CD1c-positive myeloid dendritic cell (primary cell): ENCODE results near the gene TTC39A.
"Not testable (repeated sequence)": the region's sequence is repeated elsewhere in the genome, so short reads cannot be mapped to it uniquely, and the experiment has no call there.

ENCODE experiments used
- DNase-seq: peaks from one replicate; pipeline ENCODE4 v3.0.0-alpha.2; 2016; ENCODE audit errors: extremely low spot score

The TTC39A gene

DNA sequence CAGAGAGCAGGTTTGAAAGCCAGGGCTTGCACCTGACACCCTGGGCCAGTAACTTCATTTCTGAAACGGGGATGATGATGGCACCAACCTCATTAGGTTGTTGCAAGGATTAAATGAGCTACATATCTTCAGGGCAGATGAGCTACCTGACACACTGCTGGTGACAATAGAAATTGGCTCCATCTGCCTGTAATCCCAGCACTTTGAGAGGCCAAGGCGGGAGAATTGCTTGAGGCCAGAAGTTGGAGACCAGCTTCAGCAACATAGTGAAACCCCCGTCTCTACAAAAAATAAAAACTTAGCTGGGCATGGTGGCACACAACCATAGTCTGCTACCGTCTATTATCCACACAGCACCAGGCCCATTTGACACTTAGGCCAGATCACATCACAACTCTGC, 6.3 kb upstream of the TTC39A start:
- DNase-seq = no peak

DNA sequence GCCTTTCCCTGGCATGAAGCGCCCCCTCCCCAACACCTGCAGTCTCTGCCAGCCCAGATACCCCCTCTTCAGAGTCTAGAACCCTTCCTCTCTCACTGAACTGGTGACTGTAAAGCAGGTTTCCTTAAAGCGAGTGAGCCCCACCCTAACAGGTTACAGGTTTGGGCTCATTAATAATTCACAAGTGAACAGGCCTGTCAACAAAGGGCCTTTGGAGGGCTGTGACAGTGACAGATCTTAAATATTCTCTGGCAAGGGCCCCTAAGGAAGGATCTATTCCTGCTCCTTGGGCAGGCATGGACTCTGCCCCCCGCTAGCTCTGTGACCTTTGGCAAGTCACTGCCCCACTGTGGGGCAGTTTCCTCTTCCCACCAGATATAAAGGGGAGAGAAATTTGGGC, 5.6 kb upstream of the TTC39A start:
- no peak for DNase-seq

DNA sequence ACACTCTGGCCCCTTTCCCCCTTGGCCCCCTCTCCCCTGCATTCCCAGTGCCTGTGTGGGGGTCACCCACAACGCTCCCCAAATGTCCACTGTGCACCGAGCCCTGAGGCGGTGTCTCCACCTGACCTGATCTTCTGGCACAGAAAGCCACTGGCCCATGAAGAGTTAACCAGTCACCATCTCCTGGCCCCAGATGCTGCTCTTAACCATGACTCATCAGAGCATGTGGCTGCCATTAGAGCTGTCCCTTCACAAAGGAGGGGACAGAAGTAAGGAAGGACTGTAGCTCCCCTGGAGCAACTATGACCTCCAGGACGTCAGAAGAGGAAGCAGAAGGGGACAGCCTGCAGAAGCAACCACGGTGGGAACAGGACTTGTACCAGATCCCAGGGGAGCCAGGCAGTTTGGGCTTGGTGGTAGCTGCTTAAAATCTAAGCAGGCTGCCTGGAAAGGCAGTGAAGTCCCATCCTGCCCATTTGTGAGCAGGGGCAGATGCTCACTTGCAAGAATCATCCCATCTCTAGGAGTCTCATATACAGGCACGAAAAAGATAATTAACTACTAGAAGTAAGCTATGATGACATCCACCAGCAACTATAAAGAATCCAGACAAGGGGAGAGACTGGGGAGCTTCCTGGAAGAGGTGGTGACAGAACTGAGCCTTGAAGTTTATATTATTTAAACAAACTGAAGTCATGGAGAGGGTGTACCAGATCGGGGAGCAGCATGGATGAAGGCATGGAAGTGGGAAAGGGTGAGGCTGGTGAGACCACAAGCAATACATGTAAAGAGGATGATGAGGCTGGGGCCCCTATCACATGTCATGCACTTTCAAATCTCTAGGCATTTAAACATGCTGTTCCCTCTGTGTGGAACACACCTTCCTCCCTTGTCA, 1.1 kb upstream of the TTC39A start:
- peak; percentile 48 for DNase-seq

DNA sequence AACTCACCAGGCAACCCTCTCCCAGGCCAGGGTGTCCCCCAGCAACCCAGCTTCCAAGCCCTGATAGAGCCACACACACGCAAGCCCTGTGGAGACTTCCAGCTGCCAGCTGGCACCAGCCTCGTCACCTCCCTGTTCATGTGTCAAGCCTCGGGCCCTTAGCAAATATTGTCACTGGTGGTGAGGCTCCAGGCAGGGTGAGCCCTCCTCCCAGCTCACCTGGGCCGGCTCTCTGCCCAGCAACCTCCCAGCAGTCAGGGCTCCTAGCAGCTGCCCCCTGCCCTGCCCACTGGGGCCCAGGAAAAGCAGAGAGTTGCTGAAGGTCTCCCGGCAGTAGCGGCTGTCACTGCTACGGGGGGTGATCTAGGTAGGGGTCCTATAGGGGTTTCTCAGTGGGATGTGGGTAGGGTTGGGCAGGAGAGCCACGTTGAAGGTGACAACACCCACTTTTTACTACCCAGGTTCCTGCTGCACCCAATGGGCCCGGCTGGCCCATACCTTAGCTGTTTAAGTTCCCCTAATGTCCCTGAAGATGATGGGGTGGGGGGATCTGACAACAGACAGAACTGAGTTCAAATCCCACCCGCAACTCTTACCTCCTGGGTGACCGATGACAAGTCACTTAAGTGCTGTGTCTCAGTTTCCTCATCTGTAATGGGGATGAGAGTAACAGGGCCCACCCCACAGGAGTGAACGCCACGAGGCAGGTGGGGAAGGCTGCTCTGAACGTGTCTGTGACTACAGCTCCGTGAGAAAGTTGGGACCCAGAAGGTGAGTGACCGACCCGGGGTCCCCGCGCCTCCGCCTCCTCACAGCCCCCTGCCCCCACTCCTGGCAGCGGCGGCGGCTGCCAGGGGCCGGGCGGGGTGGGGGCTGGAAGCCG, 678 bp downstream of the TTC39A start:
- no peak for DNase-seq

DNA sequence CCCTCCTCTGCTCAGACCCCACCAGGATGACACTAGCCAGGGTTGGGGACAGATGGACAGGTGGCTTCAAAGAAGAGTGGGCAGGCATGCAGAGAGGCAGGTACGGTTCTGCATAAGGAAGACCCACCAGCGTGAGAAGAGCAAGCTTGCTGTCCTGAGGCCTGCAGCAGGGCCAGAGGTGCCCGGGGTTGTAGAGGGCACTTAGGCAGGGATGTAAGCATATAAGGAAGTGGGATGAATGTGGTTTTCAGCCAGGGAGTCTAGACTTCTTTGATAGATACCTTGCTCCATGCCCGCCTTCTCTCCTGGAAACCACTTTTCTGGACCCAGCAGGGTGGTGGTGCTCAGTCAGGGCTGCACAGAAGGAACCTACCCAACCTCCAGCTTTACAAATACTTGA, 1.4 kb downstream of the TTC39A start:
- no peak for DNase-seq

DNA sequence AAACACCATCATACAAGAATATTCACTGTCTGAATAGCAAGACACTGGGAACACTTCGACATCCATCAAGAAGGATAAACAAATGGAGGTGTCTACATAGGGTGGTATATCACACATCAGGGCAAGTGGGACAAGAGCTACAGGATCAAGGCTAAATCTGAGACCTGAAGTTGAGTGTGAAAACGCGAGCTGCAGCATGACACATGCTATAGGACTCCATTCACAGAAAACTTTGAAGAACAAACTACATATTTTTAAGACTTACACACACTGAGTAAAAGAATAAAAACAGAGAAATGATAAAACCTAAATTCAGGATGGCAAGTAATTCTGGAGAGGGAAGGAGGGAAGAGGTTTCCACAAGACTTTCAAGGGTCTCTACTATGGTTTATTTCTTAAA, 2.1 kb downstream of the TTC39A start:
- DNase-seq = no peak

DNA sequence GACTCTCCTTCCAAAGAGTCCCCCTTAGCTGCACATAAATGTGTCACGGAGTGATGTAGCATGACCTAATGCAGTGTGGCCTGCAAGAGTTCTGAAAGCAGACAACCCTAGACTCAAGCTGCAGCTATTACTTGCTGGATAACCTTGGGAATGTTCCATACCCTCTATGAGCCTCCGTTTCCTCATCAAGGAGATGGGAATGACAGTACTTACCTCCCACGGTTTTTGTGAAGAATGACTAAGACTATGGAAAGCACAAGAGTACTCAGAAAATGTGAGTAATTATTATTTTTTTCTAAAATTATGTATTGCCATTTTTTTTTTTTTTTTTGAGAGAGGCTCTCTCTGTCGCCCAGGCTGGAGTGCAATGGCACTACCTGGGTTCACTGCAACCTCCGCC, 3.0 kb downstream of the TTC39A start:
- no peak for DNase-seq

DNA sequence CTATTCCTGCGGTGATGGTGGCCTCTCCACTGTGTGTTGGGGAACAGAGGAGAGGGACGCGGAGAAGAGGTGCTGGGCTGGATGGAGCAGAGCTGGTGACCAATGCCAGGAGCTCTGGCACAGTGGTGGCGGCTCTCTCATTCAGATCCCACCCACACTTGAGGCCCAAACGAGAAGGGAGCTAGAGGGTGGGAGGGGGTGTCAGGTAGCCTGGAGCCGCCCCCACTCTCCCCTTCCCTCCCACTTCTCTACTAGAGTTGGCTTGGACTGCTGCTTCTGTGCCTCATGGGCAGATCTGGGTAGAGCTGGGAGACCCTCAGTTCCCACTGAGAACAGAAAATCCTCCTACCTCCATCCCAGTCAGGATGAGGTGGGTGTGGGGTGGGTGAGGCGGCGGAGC, 3.5 kb downstream of the TTC39A start:
- no peak for DNase-seq

DNA sequence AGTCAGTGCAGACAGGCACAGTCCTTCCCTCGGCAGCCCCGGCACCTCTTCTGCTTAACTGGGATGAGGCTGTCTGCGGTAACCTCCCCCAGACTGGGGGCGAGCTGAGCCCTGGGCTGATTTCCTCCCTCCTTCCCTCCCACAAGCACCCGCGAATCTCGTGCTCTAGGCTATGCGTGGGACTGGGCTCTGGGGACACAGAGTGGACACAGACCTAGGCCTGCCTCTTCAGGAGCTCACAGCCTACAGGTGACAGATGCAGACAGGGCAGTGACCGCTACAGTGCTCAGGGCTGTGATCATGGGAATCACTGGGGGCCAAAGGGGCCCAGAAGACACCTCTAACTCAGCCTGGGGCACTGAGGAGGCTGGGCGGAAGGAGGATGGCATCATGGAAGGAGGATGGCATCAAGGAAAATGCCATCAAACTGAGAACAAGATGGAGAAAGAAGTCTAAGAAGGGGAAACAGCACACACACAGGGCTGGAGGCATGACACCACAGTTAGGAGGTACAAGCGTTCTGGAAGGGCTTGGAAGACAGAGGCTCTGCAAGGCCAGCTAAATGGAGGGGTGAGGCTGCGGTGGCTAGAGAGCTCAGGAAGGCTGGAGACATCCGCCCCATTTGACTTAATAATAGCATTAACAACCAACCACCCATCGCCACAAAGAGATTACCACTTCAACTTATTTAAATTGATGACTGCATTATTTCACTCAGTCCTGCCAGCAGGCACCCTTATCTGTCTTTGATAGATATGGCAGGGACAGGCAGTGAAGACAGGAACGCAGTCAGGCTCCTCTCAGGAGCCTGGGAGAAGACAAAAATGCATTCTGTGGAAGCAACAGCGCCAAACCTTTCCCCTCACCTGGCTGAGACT, 4.2 kb downstream of the TTC39A start:
- DNase-seq = no peak

DNA sequence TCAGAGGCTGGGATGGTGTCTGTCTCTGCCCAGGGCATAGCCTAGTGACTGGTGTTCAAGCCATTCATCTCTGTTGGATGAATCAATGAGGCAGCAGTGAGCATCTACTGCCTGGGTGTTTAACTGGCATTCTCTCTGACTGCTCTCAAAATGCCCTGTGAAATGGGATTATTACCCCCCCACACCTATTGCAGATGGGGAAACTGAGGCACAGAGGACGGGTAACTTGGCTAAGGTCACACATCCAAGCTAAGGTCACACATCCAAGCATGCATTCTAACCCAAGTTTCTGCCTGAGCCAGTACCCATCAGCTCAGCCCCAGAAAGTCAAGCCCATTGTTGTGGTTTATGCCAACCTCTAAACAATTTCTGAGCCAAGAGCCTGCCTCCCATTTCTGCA, 5.0 kb downstream of the TTC39A start:
- DNase-seq = no peak

DNA sequence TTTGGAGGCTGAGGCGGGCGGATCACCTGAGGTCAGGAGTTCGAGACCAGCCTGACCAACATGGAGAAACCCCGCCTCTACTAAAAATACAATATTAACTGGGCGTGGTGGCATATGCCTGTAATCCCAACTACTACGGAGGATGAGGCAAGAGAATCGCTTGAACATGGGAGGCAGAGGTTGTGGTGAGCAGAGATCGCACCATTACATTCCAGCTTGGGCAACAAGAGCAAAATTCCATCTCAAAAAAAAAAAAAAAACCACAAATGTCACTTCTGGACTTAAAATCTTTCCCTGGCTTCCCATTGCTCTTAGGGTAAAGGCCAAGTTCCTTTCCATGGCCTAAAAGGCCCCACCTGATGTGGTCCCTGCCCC, 5.4 kb downstream of the TTC39A start:
- not testable (repeated sequence) for DNase-seq

DNA sequence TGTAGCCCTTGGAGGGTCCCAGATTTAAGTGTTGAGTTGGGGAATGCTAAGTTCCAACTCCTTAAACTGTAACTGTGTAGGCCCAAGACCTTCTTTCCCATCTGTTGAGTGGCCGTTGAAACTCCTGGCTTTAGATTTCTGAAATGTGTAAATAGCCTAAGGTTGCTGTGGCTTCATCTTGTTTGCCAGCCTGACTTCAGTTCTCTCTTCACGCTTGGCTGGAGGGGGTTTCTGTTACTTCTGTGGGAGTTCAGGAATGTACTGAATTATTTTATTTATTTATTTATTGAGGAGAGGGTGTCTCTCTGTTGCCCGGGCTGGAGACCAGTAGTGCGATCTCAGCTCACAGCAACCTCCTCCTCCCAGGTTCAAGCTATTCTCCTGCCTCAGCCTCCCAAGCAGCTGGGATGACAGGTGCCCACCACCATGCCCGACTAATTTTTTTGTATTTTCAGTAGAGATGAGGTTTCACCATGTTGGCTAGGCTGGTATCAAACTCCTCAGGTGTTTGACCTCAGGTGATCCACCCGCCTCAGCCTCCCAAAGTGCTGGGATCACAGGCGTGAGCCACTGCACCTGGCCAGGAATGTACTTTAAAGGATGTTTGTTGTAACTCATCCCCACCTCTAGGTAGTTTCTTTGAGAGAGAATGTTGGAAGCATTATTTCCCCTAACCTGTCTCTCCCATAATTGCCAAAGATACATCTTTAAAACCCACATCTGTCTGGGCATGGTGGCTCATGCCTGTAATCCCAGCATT, 5.9 kb downstream of the TTC39A start:
- DNase-seq = no peak

DNA sequence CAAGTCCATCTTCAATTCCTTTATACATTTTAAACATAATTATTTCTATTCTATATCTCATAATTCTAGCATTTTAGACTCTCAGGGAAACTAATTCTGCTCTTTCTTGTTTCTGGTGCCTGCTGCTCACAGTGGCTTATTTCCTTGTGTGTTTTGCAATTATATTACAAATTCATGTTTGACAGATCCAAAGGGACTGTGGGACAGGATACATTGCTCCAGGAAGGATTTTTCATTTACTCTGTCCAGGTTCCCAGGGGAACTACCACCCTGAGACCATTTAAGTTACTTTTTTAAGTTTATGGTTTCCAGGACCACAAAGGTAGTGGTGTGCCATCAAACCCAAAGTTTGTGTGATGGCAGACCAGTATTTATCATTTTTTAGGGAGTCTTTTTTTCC, 6.6 kb downstream of the TTC39A start:
- DNase-seq = no peak

DNA sequence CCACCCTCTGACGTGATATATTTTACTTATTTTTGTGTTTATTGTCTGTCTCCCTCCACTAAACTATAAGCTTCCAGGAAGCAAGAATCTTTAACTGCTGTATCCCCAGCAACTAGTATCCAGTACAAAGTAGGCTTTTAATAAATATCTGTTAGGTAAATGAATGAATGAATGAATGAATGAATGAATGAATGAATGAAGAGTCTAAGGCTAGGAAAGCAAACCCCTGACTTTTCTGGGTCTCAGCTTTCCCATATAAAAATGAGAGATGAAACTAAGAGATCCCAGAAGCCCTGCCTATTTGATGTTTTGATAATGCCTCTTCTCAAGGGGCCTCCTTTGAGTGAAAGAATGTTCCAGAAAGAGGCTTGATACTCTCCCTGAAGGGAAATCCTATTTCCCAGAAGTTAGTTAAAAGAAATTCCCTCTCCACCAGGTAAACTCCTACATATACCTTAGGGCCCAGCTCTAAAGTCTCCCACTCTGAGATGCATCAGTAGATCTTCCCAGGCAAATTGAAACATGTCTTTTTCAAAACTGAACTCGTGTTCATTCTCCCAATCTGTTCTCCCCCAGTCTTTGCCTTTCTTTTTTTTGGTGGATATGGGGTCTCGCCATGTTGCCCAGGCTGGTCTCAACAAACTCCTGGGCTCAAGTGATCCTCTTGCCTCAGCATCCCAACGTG, 7.8 kb downstream of the TTC39A start:
- DNase-seq = no peak

DNA sequence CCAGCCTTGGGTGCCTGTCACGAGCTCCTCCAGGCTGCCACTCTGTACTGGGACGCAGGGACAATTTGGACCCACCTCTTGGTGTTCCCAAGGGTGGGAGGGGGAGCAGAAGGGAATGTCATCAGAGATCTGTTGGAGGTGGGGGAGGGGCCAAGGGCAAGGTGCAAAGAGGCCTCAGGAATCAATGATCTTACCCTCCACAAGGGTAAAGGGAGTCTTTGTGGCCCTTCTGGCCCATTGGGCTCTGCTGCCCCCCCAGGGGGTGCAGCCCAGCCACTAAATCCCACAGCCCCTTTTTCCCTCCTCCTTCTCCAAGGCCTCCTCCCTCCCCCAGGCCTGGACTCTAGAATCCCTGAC, 8.5 kb downstream of the TTC39A start:
- DNase-seq = no peak

DNA sequence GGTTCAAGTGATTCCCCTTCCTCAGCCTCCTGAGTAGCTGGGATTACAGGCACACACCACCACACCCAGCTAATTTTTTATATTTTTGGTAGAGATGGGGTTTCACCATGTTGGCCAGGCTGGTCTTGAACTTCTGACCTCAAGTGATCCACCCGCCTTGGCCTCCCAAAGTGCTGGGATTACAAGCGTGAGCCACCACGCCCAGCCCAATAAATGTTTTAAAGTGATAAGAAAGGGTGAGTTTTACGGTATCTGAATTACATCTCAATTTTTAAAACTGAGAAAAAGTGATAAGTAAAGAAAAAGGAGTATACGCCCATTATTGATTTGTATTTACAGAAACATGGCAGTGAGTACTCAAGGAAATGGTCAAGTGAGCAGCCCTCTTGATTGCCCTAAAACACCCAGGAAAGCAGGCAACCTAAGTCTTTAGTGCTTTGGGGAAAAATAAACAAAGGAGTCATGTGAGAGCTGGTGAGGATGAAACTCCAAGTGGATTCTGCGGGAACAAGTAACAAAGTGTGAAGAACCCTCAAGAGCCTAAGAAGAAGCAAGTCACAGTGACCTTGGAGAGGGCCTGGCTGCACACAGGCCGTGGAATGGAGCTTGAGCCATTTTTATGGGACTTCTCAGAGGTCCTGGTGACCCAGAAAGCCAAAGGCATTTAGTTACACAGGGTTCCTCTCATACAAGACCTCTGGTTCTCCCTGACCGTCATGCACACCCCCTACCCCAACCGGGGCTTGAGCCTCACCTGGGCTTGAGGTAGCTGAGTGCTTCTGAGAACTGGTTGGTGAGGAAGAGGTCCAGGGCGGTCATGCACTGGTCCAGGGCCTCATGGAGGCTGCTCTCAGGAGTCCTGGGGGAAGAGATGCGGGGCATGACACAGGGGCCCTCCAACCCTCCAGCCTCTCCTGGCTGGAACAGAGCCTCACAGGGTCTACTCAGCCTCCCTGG, 9.1 kb downstream of the TTC39A start:
- DNase-seq = no peak

DNA sequence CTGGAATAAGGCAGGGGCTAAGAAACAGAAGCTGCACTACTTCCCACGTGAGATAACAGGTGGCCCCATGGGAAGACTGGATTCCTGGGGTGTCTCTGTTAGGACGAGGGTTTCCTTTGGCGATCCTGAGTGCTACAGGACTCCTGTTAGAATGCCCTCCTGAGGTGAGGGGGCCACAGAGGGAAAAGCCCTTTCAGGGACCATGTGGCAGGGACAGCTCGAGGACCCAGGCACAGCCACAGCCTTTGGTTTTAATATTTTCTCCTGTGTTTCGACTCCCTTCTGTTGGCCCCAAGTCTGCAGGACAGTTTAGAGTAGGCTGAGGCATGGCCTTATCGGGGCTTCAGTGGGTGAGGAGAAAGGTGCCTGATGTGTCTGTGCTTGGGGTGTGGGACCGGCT, 12.6 kb downstream of the TTC39A start:
- DNase-seq = no peak

DNA sequence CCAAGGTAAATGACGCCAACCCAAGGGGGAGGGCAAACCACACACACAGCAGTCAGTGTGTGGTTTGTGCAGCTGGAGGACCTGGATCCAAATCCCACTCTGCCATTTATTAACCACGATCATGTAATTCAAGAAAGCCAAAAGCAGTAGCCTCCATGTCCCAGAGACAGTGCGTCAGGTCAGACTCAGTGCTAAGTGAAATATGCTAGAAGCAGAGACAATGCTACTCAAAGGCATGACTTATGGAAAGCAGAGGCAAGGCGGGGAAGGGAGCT, 13.6 kb downstream of the TTC39A start:
- no peak for DNase-seq

DNA sequence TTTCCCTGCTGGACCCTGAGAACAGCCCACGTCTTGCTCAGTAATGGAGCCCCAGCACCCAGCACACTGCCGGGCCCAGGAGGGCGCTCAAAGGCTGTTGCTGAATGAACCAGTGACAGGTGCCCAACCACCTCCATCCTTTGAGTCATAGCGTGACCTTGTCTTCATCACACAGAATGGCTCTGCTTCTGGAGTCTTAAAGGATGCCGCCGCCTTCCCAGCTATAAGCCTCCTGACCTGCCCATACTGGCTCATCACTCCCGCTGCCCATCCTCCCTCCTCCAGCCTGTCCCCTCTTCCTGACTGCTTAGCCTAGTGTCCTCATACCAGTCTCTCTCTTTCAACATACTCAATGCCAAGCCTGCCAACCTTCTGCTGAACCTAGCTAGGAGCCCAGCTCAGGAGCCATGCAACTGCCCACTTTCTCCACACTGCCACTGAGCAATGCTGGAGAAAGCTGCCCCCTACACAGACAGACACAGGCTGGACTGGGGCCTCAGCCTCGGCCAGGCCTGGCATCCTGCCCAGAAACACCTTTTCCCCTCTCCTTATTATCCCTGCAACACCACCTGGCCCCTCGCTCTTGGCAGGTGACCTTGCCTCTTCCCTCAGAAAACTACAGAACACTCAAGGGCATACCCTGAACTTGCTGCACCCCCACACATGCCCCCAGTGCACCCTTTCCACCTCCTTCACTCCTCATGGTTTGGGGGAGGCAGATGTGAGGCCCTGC, 14.1 kb downstream of the TTC39A start:
- DNase-seq = no peak
